Measurements from ENCODE around the gene COL5A1.

Gene COL5A1

GRCh38 chr9:134753191-134753590 lies 111.6 kb downstream of the COL5A1 start:
- Histone ChIP-seq H3K27me3 (ENCODE audit: insufficient read depth, poor library complexity, severe bottlenecking) (no peaks in the 10 kb centered on the region), H3K27ac (replicated peaks) (no peak overlapping the region), H3K4me3 (replicated peaks; ENCODE audit: insufficient read depth, low read length) (no peak overlapping the region)
- TF ChIP-seq CTCF (IDR thresholded peaks at IDR 0.05; ENCODE audit: insufficient read depth, low read length) (no peak), SPI1 (IDR thresholded peaks at IDR 0.05; ENCODE audit: borderline replicate concordance, low read depth) (no peak), GABPA (IDR thresholded peaks at IDR 0.05; ENCODE audit: low read depth) (no peak), POLR2AphosphoS5 (IDR thresholded peaks at IDR 0.05; ENCODE audit: low read depth) (no peak)
- DNase-seq (ENCODE audit: low read depth in 1 of 2, low spot score in 1 of 2) = no peak

GRCh38 chr9:134755221-134755907 lies 113.8 kb downstream of the COL5A1 start:
- H3K4me3 ChIP-seq (replicated peaks; ENCODE audit: insufficient read depth, low read length) = no peak overlapping the region
- TF ChIP-seq REST (IDR thresholded peaks at IDR 0.05; ENCODE audit: insufficient replicate concordance, low read depth) (no peak), CTCF (IDR thresholded peaks at IDR 0.05; ENCODE audit: insufficient read depth, low read length) (no peak), POLR2AphosphoS5 (IDR thresholded peaks at IDR 0.05; ENCODE audit: low read depth) (no peak), SPI1 (IDR thresholded peaks at IDR 0.05; ENCODE audit: borderline replicate concordance, low read depth) (no peak), GABPA (IDR thresholded peaks at IDR 0.05; ENCODE audit: low read depth) (no peak)
- H3K27ac ChIP-seq (replicated peaks) = no peak overlapping the region
- DNase-seq (ENCODE audit: low read depth in 1 of 2, low spot score in 1 of 2) = no peak
- no peaks in the 10 kb centered on the region for H3K27me3 ChIP-seq (ENCODE audit: insufficient read depth, poor library complexity, severe bottlenecking)

GRCh38 chr9:134756098-134756497 lies 114.5 kb downstream of the COL5A1 start:
- no peak overlapping the region for H3K27ac ChIP-seq (replicated peaks)
- no peak overlapping the region for H3K4me3 ChIP-seq (replicated peaks; ENCODE audit: insufficient read depth, low read length)
- no peak for DNase-seq (ENCODE audit: low read depth in 1 of 2, low spot score in 1 of 2)
- H3K27me3 ChIP-seq (ENCODE audit: insufficient read depth, poor library complexity, severe bottlenecking) = no peaks in the 10 kb centered on the region
- TF ChIP-seq CTCF (IDR thresholded peaks at IDR 0.05; ENCODE audit: insufficient read depth, low read length) = no peak
- TF ChIP-seq POLR2AphosphoS5 (IDR thresholded peaks at IDR 0.05; ENCODE audit: low read depth) = no peak
- TF ChIP-seq GABPA (IDR thresholded peaks at IDR 0.05; ENCODE audit: low read depth) = no peak
- TF ChIP-seq REST (IDR thresholded peaks at IDR 0.05; ENCODE audit: insufficient replicate concordance, low read depth) = no peak
- no peak for TF ChIP-seq SPI1 (IDR thresholded peaks at IDR 0.05; ENCODE audit: borderline replicate concordance, low read depth)

Measured in HL-60 (cell line).